GM12801 (cell line): ENCODE measurements around the gene SHF.

Experiments
- CTCF ChIP-seq: IDR thresholded peaks from one replicate; pipeline ENCODE4 v1.5.1; 2011; ENCODE audit warnings: control low read depth; ENCODE audit not compliant: insufficient read length; ENCODE audit errors: extremely low read depth

The SHF gene

DNA sequence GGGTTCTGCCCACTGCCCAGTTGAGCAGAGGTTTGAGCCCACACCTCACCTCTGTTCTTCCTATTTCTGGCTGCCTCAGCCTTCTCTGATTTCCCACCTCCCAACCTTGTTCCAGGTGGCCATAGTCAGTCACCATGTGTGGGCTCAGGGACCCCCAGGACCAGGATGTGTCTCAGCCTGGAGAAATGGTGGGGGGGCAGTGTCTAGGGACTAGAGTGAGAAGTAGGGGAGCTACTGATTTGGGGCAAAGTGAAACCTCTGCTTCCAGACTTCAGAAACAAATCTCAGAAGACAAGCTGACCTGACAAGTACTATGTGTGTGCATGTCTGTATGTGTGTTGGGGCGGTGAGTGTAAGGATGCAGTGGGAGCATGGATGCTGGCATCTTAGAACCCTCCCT lies 22.9 kb downstream of the SHF start:
- no peak for TF ChIP-seq CTCF

GRCh38 chr15:45163508-45163856 lies 24.3 kb downstream of the SHF start:
- TF ChIP-seq CTCF, result no peak

DNA sequence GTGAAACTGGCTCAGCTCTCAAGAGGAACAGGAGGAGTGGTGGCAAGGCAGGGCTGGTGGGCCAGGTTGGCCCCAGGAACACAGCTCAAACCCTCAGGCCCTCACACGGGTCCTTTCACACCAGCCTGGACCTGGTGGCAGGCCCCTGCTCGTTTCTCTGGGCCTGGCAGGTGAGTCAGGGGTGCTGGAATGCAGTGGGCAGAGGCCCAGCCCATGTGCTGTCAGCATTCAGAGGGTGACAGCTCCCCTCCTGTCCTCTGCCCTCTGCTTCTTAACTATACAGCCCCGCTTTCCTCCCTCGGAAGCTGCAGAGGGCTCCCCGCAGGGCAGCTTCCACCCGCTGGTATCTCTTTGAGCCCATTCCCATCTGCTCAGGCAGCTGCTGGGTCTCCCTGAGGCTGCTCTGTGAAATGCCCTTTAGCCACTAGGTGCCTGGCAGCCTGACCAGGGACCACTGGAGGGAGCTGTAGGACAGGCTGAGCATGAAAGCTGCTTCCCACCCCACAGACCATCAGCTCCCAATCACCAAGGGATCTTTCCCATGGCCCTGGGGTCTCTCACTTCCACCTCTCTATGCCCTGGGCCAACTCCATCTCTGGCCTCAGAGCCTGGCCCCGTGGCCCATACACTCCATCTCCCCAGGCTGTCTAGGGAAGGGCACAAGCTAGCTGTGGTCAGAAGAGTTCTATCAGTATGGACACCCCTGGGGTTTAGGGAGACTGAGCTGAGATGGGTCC lies 24.8 kb downstream of the SHF start:
- no peak for TF ChIP-seq CTCF

DNA sequence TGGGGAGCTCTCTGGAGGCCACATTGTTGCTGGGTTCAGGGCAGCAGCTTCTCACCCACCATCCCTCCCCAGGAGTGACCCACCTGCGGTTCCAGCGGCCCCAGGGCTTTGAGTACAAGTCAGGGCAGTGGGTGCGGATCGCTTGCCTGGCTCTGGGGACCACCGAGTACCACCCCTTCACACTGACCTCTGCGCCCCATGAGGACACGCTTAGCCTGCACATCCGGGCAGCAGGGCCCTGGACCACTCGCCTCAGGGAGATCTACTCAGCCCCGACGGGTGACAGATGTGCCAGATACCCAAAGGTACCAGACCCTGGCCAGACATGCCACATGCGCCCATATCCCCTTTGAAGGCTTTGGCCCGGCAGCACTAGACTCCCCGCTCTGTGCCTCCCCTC lies 26.1 kb downstream of the SHF start:
- no peak for TF ChIP-seq CTCF

- no peak for TF ChIP-seq CTCF
These were observed 29.8 kb downstream of the SHF start for GRCh38 chr15:45157974-45158373.

DNA sequence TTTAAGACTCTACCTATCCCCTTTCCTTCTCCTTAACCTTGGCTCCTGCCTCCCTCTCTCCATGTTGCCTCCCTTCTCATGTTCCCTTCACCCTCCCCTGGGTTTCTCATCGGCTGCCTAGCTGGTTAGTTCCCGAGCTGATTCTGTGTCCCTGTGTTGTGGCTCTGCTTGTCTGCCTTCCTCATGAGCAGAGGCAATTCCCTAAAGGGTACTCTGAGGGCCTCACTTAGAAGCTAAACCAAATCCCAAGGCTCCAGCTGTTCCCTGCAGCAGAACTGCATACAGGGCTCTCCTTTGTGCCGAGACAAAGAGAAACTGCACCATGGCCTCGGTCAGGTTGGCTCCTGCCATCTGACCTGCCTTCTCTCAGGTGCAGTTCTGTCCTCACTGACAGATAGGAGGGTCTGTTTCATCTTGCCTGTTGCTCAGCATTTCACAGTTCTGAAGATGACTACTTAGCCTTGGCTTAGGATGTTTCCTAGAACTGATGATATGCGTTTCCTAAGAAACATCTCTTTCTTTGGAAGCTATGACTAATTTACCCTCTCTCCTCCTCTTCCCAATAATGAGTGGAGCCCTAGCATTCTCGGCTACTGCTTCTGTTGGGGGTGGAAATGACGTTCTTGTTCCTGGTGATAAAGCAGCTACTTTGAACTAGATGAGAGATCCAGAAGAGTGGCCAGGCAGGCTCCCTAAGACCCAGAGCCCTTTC lies 30.9 kb downstream of the SHF start:
- TF ChIP-seq CTCF, result no peak

GRCh38 chr15:45155739-45156138 lies 32.0 kb downstream of the SHF start:
- no peak for TF ChIP-seq CTCF
